GDM1 (cell line): Measurements from ENCODE around the gene TENT5A.

ENCODE experiments used
- DNase-seq: peaks from one replicate; lab custom pipeline; 2025; lab: John Stamatoyannopoulos, UW

The TENT5A gene

DNA sequence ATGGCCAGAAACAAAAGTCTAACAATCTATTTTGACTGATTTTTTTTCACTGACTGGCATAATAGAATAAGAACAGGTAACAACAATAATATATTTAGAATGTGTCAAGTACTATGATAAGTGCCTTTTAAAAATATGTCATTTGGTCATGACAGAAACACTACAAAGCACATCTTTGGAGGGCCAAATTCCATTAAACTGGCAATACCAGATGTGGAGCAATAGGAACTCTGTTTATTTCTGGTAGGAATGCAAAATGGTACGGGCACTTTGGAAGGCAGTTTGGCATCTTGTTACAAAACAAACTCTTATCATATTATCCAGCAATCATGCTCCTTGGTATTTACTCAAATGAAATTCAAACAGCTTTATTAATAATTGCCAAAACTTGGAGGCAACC, 39.3 kb downstream of the TENT5A start:
- no peak for DNase-seq

- DNase-seq = no peak
Measured at GRCh38 chr6:81708113-81708699, 44.3 kb downstream of the TENT5A start.

DNA sequence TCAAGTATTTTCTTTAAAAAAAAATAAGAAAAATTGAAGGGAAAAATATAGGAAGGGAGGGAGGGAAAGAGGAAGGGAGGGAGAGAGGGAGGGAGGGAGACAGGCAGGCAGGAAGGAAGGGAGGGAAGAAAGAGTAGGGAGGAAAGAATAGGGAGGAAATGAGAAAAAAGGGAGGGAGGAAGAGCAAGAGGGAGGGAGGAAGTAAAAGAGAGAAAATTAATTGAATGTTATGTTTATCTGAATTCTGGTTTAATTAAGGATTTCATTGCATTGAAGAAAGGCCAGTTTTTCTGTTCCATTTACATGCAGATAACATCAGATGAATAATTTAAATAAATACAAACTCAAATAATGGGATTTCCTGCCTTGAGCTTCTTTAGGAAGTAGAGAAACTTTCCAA, 47.8 kb downstream of the TENT5A start:
- DNase-seq = no peak

DNA sequence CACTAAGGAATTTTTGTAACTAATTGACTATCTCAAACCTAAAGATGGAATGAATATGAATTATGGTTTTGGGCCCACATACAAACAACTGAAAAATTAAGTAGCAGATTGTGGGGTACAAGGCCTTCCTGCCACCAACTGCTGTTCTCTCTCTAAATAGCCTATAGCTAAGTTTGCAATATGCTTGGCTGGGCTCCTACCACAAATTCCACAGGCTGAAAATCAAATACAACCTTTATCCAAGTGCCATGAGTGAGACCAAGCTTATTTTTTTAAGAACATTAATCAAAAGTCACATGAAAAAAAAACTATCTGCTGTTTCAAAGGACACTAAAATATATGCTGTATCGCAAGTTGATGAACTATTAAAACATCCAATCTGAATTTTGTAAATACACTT, 52.1 kb downstream of the TENT5A start:
- no peak for DNase-seq

GRCh38 chr6:81697559-81697958, 54.9 kb downstream of the TENT5A start:
- DNase-seq = no peak

DNA sequence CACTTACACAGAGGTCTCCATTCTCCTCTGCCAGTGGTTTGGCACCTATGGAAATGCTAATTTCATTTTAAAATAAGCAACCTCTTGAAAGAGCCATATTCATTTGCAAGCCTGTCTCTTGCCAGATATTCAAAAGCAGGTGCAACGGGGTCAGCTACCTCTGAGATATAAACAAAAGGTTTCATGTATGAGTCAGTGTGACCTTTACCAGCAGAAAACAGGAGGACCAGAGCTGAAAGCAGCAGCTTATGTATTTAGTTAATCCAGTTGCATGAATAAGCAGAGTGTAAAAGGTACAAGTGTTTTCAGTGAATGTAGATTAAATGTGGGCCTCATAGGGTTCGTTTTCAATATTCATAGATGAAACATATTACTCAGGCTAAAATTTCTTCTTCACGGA, 56.0 kb downstream of the TENT5A start:
- DNase-seq = no peak
